Mesenchymal stem cell (in vitro differentiated cells and primary cell): ENCODE data around the gene AQP7.
"Not testable (repeated sequence)": the region's sequence is repeated elsewhere in the genome, so short reads cannot be mapped to it uniquely, and the experiment has no call there.

Experiments
- DNase-seq: peaks from one replicate; pipeline ENCODE4 v3.0.0-alpha.2; 2013
- H2AFZ ChIP-seq: one replicate; pipeline ENCODE4 v1.6.1; 2013; ENCODE audit warnings: low read depth, mild to moderate bottlenecking, control low read depth, inconsistent platforms, low read length, moderate library complexity
- H2AK5ac ChIP-seq: 2 replicates; pipeline ENCODE4 v1.6.1; 2013; ENCODE audit warnings: low read length, moderate library complexity, mild to moderate bottlenecking, inconsistent platforms; ENCODE audit not compliant: severe bottlenecking
- H2BK120ac ChIP-seq: one replicate; pipeline ENCODE4 v1.6.1; 2013; ENCODE audit warnings: low read depth, mild to moderate bottlenecking, inconsistent platforms, low read length, moderate library complexity
- H2BK12ac ChIP-seq, 2 experiments: one replicate each; pipeline ENCODE4 v1.6.1; 2013; ENCODE audit warnings: inconsistent platforms in 2 of 2, low read length in 2 of 2, mild to moderate bottlenecking in 2 of 2, moderate library complexity in 2 of 2, control low read depth in 1 of 2
- H2BK15ac ChIP-seq: one replicate; pipeline ENCODE4 v1.6.1; 2013; ENCODE audit warnings: mild to moderate bottlenecking, low read depth, inconsistent platforms; ENCODE audit not compliant: poor library complexity, severe bottlenecking
- H2BK5ac ChIP-seq: 2 replicates; pipeline ENCODE4 v1.6.1; 2013; ENCODE audit warnings: low read depth, mild to moderate bottlenecking, low read length, control low read depth, inconsistent platforms; ENCODE audit not compliant: poor library complexity, severe bottlenecking
- H3K14ac ChIP-seq, 2 experiments: one replicate each; pipeline ENCODE4 v1.6.1; 2013; ENCODE audit warnings: inconsistent platforms in 2 of 2, low read length in 2 of 2, control low read depth in 1 of 2, mild to moderate bottlenecking in 1 of 2, moderate library complexity in 1 of 2
- H3K18ac ChIP-seq, 2 experiments: one replicate each; pipeline ENCODE4 v1.6.1; 2013; ENCODE audit warnings: inconsistent platforms in 2 of 2, low read length in 2 of 2, control low read depth in 1 of 2, low read depth in 1 of 2, mild to moderate bottlenecking in 1 of 2
- H3K23ac ChIP-seq, 2 experiments: one replicate each; pipeline ENCODE4 v1.6.1; 2013; ENCODE audit warnings: inconsistent platforms in 2 of 2, low read length in 2 of 2, mild to moderate bottlenecking in 2 of 2, moderate library complexity in 2 of 2, control low read depth in 1 of 2
- H3K27ac ChIP-seq: 2 replicates; pipeline ENCODE4 v1.5.1; 2013; ENCODE audit warnings: mild to moderate bottlenecking, moderate library complexity, low read length, control low read depth, inconsistent platforms; ENCODE audit not compliant: poor library complexity, severe bottlenecking
- H3K27me3 ChIP-seq, 2 experiments: 2 replicates each; pipeline versions ENCODE4 v1.6.1 to v1.7.0; 2013; ENCODE audit warnings: low read length in 2 of 2, mild to moderate bottlenecking in 2 of 2, moderate library complexity in 2 of 2, control low read depth in 1 of 2, inconsistent platforms in 1 of 2; ENCODE audit not compliant: control insufficient read depth in 1 of 2, insufficient read depth in 1 of 2
- H3K36me3 ChIP-seq, 2 experiments: 2 replicates each; pipeline versions ENCODE4 v1.6.1 to v1.7.0; 2013; ENCODE audit warnings: low read length in 2 of 2, control low read depth in 1 of 2, inconsistent platforms in 1 of 2, low read depth in 1 of 2, mild to moderate bottlenecking in 1 of 2; ENCODE audit not compliant: insufficient read depth in 2 of 2, control insufficient read depth in 1 of 2
- H3K4ac ChIP-seq, 2 experiments: one replicate each; pipeline ENCODE4 v1.6.1; 2013; ENCODE audit warnings: inconsistent platforms in 2 of 2, low read length in 2 of 2, mild to moderate bottlenecking in 2 of 2, moderate library complexity in 2 of 2, control low read depth in 1 of 2, low read depth in 1 of 2
- H3K4me1 ChIP-seq: 2 replicates; pipeline ENCODE4 v1.6.1; 2013; ENCODE audit warnings: low read depth, low read length, control low read depth; ENCODE audit not compliant: control insufficient read depth, insufficient read depth
- H3K4me2 ChIP-seq: 2 replicates; pipeline ENCODE4 v1.6.1; 2013; ENCODE audit warnings: low read length, mild to moderate bottlenecking, inconsistent platforms; ENCODE audit not compliant: poor library complexity, severe bottlenecking
- H3K4me3 ChIP-seq, 2 experiments: 2 replicates each; pipeline versions ENCODE4 v1.5.1 to v1.7.0; 2013; ENCODE audit warnings: low read length in 2 of 2, mild to moderate bottlenecking in 2 of 2, control low read depth in 1 of 2, low read depth in 1 of 2; ENCODE audit not compliant: insufficient read depth in 1 of 2
- H3K79me1 ChIP-seq: replicated peaks from 2 replicates; pipeline ENCODE4 v1.6.1; 2013; ENCODE audit warnings: mild to moderate bottlenecking, control low read depth, low read length, inconsistent platforms; ENCODE audit not compliant: poor library complexity, severe bottlenecking
- H3K9ac ChIP-seq: 2 replicates; pipeline ENCODE4 v1.7.0; 2013; ENCODE audit warnings: mild to moderate bottlenecking, low read length, moderate library complexity
- H3K9me3 ChIP-seq: 2 replicates; pipeline ENCODE4 v1.7.0; 2013; ENCODE audit warnings: mild to moderate bottlenecking, low read length; ENCODE audit not compliant: control insufficient read depth
- H4K8ac ChIP-seq: one replicate; pipeline ENCODE4 v1.6.1; 2013; ENCODE audit warnings: inconsistent platforms, mild to moderate bottlenecking, low read length, moderate library complexity
- H4K91ac ChIP-seq: one replicate; pipeline ENCODE4 v1.6.1; 2013; ENCODE audit warnings: mild to moderate bottlenecking, low read length, inconsistent platforms
- WGBS: methylation state at CpG from one replicate; pipeline ENCODE4 v1.1.7; 2013; ENCODE audit warnings: mixed read lengths; 5-methylcytosine and 5-hydroxymethylcytosine counted together

Gene AQP7

GRCh38 chr9:33386641-33386996 lies 15.7 kb downstream of the AQP7 start:
- not testable (repeated sequence) for H3K14ac ChIP-seq, H4K91ac ChIP-seq, DNase-seq, H3K27ac ChIP-seq, H3K4me3 ChIP-seq, H3K9me3 ChIP-seq, H2AK5ac ChIP-seq, H3K4me2 ChIP-seq, H2BK12ac ChIP-seq, H3K36me3 ChIP-seq, H3K79me1 ChIP-seq, H3K9ac ChIP-seq, H2BK120ac ChIP-seq, H3K23ac ChIP-seq, H3K18ac ChIP-seq, H2BK5ac ChIP-seq, H2AFZ ChIP-seq, H3K4ac ChIP-seq, H2BK15ac ChIP-seq, H3K4me1 ChIP-seq, H3K27me3 ChIP-seq, H4K8ac ChIP-seq
- 90% methylated on average over 11 of the region's 14 CpGs for WGBS

DNA sequence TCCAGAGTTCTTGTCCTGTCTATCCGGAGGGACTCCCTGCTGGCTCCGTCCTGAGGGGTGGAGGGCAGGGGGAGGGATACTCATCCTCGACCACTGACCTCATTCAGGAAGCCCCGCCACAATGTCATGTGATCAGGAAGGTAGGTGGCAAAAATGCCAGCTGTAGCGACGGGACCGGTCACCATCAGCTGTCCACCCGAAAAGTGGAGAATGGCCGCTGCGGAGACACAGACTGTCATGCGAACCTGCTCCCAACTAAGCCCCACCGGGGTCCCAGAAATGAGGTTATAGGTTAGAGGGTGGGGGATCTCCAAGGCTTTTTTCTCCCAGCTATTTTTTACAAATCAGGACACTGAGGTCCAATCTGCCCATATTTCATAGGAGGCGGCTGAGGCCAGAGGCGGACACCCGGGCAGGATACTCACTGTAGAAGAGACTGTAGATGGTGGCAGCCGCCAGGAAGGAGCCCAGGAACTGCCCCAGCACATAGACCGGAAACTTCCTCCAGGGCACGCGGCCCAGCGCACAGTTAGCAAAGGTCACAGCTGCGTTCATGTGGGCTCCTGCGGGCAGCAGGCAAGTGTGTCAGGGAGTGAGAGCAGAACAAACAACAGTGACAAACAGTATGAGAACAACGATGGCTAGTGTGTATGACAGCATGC lies 16.3 kb downstream of the AQP7 start:
- not testable (repeated sequence) for H3K4me3 ChIP-seq, H3K36me3 ChIP-seq, H2BK5ac ChIP-seq, H3K27me3 ChIP-seq, H2BK120ac ChIP-seq, H2BK15ac ChIP-seq, H3K23ac ChIP-seq, DNase-seq, H4K8ac ChIP-seq, H3K9ac ChIP-seq, H2AFZ ChIP-seq, H3K4ac ChIP-seq, H3K27ac ChIP-seq, H3K18ac ChIP-seq, H4K91ac ChIP-seq, H2BK12ac ChIP-seq, H3K9me3 ChIP-seq, H3K4me2 ChIP-seq, H3K79me1 ChIP-seq, H3K14ac ChIP-seq, H2AK5ac ChIP-seq
- 98% methylated on average over 22 of the region's 23 CpGs for WGBS
- peaks cover 10% of the 10 kb centered on the region for H3K4me1 ChIP-seq

- not testable (repeated sequence) for H3K4me2 ChIP-seq, DNase-seq, H2BK5ac ChIP-seq, H2BK12ac ChIP-seq, H2AK5ac ChIP-seq, H3K27ac ChIP-seq, H2BK15ac ChIP-seq, H3K9me3 ChIP-seq, H2BK120ac ChIP-seq, H3K23ac ChIP-seq, H3K18ac ChIP-seq, H2AFZ ChIP-seq, H3K27me3 ChIP-seq, H3K9ac ChIP-seq, H3K4ac ChIP-seq, H3K36me3 ChIP-seq, H3K79me1 ChIP-seq, H4K8ac ChIP-seq, H4K91ac ChIP-seq, H3K14ac ChIP-seq, H3K4me3 ChIP-seq
- peaks cover 14% of the 10 kb centered on the region for H3K4me1 ChIP-seq
- 96% methylated on average over 11 of the region's 11 CpGs for WGBS
These were observed 16.8 kb downstream of the AQP7 start for GRCh38 chr9:33385536-33385935.

DNA sequence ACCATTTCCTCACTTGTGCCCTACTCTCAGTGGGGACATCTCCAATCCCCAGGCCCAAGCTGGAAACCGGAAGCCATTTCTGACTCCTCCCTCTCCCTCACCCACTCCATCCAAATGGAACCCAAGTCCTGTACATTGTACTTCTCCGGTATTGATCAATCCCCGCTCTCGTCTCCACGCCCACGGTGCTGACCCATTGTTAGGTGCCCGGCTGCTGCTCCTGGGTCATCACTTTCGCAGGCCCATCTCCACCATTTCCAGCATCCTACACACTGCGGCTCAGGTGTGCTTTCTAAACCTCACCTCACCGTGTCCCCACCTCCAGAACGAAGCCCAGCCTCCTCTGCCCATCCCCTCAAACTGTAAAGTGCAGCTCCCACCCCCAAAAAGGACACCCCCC lies 19.0 kb downstream of the AQP7 start:
- H2BK5ac ChIP-seq, H3K27ac ChIP-seq, H4K91ac ChIP-seq, H3K9ac ChIP-seq, H3K27me3 ChIP-seq, H2BK15ac ChIP-seq, H2BK12ac ChIP-seq, H3K4me2 ChIP-seq, H2AK5ac ChIP-seq, DNase-seq, H3K14ac ChIP-seq, H3K23ac ChIP-seq, H2AFZ ChIP-seq, H3K4me3 ChIP-seq, H4K8ac ChIP-seq, H3K18ac ChIP-seq, H3K36me3 ChIP-seq, H2BK120ac ChIP-seq, H3K9me3 ChIP-seq, H3K79me1 ChIP-seq, H3K4ac ChIP-seq: not testable (repeated sequence)
- peaks cover 15% of the 10 kb centered on the region for H3K4me1 ChIP-seq
- WGBS, result 92% methylated on average over 11 of the region's 11 CpGs
